Stimulated activated CD8-positive, alpha-beta memory T cell treated with anti-CD3 and anti-CD28 coated beads, Interleukin-7, amount 100 ng/mL, for 1 hour (primary cell): ENCODE results near the gene ZFAND6.
"Not testable (repeated sequence)": the region's sequence is repeated elsewhere in the genome, so short reads cannot be mapped to it uniquely, and the experiment has no call there.

Source experiments
- DNase-seq, 2 donors: peaks; one replicate each; pipeline ENCODE4 v3.0.0-alpha.2; 2020; ENCODE audit warnings: low read depth in 2 of 2

Gene ZFAND6

DNA sequence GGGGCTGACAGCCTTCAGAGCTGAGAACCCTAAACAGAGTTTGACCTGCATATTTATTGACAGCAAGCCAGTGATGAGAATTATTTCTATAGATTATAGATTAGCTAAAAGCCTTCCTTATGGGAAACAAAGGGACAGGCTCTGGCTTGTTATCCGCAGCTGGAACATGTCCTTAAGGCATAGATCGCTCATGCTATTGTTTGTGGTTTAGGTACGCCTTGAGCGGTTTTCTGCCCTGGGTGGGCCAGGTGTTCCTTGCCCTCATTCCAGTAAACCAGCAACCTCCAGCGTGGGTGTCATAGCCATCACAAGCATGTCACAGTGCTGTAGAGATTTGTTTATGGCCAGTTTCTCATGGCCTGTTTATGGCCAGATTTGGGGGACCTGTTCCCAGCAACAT is 83.2 kb downstream of the ZFAND6 start:
- no peak for DNase-seq

DNA sequence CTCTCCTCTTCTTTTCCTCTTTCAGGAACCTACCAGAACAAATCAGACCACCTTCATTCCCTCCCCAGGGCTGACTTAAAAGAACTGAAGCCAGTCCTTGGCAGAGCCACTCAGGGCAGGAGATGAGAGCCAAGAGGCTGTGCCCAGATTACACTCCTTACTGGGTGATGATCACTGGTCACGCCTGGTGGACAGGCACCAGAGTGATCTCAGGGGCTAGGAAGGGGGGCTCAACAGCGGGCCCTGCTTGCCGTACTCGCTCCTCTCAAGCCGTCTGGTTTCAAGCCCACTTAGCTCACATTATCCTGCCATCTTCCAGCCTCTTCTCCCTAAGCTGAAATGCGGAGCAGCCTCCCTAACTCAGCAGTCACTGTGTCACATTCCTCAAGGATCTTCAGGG is 91.7 kb downstream of the ZFAND6 start:
- DNase-seq = no peak

DNA sequence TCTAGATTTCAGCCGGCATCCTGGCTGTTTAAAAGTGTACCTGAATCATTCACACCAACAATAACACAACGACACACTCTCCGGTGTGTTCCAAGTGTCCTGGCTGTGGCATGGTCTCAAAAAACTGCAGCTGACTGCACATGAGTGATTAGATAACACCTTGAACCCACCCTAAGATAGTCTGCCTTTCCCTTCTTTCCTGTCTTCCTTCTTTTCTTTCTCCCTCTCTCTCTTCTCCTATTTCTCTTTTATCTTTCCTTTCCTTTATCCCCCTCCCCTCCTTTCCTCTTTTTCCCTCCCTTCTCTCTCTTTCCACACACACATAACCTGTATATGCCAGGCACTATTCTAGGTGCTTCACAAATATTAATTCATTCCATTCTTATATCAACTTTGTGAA is 92.1 kb downstream of the ZFAND6 start:
- DNase-seq = no peak

DNA sequence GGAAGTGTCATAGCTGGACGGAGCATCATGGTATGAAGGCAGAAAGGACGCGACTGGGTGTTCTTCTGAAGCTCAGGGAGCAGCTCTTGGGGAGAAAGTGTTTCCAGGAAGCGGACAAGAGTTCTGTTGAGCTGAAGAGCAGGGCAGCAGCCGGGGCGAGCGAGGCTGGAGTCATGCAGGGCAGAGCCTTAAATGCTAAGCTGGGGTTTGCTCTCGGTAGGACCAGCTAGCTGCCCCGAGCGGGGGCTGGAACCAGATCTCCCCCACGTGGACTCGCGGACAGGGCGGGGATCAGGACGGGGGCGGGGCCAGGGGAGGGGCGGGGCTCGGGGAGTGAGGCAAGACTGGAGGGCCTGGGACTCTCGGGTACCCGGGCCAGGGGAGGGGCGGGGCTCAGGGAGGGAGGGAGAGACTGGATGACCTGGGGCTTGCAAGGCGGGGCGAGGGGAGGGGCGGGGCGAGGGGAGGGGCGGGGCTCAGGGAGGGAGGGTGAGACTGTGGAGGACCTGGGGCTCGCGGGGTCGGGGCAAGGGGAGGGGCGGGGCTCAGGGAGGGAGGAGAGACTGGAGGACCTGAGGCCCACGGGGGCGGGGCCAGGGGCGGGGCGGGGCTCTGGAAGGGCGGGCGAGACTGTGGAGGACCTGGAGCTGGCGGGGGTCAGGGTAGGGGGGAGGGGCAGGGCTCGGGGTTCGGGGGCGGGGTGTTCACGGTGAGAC is 92.9 kb downstream of the ZFAND6 start:
- peak; percentile 61 to 70 for DNase-seq

DNA sequence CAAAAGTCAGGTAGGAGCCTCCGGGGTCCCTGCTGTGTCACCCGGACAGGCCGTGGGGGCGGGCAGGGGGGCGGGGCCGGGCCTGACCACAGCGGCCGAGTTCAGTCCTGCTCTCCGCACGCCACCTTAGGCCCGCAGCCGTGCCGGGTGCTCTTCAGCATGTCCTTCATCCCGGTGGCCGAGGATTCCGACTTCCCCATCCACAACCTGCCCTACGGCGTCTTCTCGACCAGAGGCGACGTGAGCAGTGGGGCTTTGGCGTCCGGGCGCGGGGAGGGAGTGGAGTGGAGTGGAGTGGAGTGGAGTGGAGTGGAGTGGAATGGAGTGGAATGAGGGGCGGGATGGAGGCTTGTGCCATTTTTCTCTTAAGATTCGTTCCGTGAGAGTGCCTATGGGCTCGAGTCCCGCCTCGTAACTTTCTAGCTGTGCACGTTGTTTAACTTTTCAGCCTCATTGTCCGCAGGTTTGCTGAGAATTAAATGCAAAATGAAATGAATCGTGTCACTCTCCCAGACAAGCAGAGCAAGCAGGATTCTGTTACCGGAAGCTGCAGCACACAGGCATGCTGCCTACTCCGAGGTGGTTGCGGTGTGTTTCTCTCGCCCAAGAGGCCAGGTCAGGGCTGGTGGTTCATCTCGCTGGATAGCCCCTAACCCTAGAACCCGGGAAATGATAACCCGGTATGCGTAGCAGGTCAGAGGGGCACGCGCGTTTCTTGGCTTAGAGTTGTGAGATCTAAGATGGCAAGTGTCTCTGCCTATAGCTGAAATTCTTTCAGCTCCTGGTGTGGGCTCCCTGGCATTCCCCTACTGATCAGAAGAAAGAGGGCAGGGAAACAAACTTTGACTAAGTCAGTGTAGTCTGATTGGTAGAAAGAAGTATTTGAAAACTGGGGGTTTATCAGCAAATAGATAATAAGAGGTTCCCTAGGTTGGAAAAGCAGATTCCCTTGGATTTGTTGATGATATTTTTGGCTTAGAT is 93.7 kb downstream of the ZFAND6 start, which contains the start of gene FAH:
Gene FAH (plus strand): TSS at position 104 of the 981 bp plus-strand sequence. CDS start 56 bp downstream, at position 160.
- no peak for DNase-seq

DNA sequence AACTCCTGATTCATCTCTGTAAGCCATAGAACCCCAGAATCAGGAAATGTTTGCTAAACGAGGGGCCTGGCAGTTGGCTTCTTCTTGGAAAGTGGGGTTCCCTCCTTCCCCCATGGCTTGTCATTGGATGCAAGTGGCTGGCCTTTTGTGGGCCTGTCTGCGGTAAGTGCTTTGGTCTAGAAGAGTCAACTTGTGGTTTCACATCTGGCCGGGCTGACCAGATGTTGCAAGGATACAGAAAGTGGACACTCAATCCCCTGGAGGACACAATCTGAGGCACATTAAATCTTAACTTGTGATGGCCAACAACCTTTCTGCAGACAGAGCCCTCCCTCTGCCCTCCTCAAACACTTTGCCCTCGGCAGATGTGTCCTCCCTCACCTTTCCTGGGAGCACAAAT is 94.4 kb downstream of the ZFAND6 start:
- DNase-seq = no peak

DNA sequence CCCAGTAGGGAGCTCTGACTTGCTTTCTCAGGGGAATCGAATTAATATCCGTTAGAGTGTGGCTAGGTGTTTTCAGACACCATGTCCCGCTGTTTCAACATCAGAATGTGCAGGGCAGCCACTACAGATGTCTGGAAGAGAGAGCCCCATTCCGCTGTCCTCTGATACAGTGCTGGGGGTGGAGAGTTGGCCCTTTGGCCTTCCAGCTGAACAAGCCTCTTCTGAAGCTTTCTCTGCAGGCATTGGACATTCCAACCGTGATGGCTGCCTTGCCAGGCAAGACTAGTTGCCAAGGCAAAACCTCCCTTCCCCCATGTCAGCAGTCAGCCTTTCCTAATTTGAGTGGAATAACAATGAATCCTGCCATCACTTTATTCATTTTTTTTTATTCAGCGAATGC is 94.9 kb downstream of the ZFAND6 start:
- no peak for DNase-seq

DNA sequence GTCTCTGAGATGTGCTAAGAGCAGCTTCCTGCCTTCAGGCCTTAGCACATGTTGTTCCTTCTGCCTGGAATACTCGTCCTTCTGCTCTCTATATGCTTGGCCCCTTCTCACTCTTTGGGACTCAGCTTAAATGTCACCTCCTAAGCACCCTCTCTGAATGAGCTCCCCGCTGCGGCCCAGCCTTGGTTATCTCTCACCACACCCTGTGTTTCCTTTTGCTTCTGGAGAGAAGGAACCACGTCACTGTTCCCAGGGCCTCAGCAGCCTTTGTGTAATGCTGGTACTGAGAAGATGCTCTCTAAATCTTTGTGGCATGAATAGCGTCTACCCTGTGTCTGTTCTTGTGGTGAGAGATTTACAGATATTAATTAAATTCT is 95.5 kb downstream of the ZFAND6 start:
- DNase-seq = no peak

DNA sequence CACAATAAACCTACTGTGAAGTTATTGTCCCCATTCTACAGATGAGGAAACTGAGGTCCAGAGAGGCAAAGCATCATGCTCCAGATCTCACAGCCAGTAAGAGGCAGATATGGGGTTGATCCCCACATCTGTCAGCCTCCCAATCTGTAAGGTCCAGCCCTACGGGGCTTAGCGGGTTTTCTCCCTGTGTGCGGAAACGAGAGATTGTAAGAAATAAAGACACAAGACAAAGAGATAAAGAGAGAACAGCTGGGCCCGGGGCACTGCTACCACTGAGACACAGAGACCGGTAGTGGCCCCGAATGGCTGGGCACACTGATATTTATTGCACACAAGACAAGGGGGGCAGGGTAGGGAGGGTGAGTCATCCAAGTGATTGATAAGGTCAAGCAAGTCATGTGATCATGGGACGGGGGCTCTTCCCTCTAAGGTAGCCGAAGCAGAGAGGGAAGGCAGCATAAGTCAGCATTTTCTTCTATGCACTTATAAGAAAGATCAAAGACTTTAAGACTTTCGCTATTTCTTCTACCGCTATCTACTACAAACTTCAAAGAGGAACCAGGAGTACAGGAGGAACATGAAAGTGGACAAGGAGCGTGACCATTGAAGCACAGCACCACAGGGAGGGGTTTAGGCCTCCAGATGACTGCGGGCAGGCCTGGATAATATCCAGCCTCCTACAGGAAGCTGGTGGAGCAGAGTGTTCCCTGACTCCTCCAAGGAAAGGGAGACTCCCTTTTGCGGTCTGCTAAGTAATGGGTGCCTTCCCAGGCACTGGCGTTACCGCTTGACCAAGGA is 96.1 kb downstream of the ZFAND6 start:
- DNase-seq = not testable (repeated sequence)

DNA sequence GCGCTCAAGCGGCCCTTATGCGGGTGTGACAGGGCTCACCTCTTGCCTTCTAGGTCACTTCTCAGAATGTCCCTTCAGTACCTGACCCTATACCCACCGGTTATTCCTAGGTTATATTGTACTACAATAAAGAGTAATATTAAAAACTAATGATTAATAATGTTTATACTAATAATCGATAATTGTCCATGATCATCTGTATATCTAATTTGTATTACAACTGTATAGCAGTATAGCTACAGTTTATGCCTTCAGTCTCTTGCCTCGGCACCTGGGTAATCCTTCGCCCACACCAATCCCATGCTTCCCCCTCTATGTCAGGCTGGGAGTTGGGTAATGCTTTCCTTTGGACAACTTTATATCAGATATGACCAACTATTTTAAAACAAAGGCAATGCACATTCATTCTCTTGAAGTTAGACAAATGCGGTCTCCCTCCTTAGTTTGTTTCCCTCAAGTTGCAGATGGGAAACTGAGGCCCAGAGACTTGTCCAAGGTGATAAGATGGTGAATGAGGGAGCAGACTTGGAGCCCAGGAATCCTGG is 96.8 kb downstream of the ZFAND6 start:
- DNase-seq = no peak

DNA sequence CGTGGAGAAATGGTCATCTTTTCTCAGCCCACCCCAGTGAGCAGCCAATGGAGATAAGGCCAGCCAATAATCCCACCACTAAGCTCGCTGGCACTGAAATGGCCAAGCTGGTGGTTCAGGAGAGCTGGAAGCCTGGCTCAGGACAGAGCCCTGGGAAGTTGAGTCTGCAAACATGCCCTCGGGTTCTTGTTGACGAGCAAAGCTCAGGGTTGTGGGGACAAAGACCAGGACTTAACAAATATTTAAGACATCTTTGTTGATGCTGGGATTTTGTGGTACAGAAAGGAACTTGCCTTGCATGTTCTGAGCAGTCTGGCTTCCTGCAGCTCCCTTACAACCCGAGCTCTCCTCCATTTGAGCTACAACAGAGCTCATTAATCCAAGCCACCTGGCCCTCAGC is 97.7 kb downstream of the ZFAND6 start:
- no peak for DNase-seq

DNA sequence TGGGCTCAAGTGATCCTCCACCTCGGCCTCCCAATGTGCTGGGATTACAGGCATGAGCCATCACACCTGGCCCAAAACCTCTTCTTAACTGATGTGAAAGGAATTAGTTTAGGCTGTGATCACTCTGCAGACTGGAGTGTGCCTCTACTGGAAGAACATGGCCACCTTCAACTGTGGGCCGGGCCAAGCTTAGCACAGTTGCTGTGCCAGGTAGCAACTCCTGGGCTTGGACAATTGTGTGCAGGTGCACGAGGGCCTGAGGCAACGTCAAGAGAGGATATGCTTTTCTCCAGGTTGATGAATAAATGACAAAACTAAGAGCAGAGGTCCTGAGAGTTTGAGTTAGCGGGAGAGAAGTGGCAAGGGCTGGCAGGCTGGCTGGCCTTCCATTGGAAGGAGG is 99.8 kb downstream of the ZFAND6 start:
- no peak for DNase-seq

DNA sequence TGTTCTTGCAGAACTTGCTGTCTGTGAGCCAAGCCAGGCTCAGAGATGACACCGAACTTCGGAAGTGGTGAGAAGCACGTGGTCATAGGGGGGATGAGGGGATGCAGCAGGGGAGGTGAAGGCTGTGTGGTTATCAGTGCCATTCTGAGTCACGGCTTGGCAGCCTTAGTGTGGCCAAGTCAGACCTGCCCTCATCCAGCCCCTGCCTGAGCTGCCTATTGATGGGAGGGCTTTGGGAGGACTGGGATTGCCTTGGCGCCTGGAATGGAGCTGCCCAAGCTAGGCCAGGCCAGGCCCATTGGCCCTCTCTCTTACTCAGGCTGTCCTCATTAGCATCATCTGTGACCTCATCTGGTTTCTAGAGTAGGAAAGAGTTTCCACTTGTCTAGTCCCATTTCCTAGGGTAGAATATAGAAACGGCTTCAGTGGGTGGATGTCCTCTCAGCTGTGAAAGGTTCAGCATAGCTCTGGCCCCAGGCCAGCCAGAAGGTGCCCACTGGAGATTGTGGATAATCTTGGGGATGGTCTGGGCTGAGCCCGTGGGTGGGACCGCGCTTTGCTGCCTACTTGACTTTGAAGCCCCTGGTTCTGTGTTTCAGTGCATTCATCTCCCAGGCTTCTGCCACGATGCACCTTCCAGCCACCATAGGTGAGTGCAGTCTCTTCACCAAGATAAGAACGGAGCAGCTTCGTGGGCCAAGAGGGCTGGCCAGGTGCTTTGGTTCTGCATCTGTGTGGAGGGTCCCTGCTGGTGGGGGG is 100.5 kb downstream of the ZFAND6 start:
- DNase-seq = no peak

DNA sequence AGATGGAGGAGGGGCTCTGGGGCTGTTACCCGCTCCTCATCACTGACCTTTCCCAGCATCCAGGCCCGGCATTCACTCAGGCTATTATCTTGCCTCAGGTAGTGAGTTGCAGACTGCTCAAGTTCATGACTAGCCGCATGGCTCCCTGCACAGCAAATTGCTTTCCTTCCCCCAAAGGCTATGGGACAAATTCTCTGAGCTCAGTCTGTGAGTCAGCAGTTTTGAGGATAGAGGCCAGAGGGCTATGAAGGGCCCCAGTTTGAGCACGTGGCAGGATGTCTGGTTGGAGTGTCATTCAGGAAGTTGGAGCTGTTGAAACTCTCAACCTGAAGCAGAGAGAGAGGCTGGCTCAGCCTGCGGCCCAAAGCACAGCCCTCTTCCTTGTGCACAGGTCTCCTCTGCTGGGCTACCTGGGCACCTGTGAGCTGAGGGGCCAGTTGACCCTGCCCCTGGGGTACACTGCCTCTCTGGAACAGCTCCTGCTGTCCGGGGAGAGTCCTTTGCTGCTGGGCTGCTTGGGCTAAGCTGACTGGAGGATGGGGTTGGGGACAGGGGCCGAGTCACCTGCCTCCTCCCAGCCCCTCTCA is 101.2 kb downstream of the ZFAND6 start:
- no peak for DNase-seq

DNA sequence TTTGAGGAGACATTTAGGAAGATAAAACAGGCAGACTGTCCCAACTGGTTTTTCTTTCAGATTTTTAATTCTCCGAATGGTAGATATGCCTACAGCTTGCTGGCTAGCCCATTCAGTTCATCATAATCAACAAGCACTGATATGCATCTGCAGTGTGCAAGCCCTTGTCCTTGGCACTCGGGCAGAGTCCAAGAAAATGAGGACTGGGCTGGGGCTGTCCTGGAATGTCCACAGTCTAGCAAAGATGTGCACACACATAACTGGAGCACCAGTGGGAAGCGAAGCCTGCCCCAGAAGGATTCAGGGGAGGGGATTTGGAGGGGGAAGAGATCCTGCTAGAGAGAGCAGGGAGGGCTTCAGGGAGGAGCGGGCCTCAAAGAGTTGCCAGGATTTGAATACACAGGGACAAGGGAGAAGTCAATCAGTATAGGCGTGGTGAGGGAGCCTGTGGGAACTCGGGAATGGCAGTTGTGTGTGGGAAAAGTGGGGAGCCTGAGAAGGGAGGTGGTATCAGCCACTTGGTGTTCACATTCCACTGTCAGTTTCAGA is 102.1 kb downstream of the ZFAND6 start:
- DNase-seq = no peak

DNA sequence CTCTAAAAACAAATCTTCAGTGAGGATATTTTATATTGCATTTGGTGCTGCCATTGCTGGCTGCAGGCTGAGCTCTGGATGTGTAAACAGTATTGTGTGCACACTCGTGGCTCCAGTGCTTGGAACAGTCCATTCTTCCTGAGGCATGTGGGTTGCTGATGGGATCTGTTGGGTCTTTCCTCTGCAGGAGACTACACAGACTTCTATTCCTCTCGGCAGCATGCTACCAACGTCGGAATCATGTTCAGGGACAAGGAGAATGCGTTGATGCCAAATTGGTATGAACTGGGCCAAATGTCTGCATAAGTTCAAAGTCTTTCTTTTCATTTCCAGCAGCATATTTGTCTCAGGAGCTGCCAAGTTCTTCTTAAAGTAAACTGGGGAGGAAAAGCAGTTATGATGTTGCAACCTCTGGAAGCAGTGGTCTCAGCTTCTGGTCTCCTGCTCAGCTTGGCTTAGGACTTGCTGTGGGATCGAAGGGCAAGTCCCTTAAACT is 102.6 kb downstream of the ZFAND6 start:
- DNase-seq = no peak

DNA sequence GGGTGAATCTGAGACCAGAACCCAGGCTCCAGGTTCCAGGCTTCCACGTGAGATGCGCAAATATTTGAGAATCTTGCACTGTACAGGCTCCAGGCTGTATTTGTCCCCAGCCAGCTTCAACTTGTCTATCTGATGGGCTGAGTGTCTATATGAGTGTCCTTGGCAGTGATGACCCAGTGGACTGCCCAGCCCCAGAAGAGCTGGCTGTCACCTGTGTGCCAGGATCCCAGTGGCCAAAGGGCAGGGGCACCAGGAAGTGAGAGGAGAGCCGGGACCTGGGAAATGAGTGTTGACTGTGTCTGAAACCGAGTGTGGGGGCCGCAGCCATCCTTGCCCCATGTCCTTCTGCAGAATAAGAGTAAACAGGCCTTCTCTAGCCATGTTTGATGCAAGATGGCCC is 103.7 kb downstream of the ZFAND6 start:
- no peak for DNase-seq

DNA sequence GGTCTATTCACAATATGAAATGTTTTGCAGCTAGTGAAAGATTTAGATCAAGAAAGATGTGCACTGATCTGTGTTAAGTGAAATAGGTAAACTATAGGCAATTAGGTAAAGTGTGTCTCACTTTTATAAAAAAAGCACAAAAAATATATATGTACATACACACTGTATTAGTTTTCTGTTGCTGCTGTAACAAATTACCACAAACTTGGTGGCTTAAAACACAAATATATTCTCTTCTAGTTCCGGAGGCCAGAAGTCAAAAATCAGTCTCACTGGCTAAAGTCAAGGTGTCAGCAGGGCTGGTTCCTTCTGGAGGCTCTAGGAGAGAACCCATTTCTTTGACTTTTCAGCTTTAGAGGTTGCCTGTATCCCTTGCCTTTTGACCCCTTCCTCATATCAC is 104.4 kb downstream of the ZFAND6 start:
- no peak for DNase-seq

DNA sequence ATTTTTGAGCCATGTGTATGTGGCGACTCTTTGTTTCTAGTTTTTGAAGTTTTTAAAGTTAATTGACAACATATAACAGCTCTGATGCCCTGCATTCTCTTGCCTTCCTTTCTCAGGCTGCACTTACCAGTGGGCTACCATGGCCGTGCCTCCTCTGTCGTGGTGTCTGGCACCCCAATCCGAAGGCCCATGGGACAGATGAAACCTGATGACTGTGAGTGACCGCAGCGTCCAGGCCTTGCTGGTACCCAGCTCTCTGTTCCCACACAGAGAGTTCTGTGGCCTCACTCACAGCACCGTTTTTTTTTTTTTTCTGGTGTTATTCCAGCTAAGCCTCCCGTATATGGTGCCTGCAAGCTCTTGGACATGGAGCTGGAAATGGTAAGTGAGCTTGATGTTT is 108.5 kb downstream of the ZFAND6 start:
- no peak for DNase-seq

DNA sequence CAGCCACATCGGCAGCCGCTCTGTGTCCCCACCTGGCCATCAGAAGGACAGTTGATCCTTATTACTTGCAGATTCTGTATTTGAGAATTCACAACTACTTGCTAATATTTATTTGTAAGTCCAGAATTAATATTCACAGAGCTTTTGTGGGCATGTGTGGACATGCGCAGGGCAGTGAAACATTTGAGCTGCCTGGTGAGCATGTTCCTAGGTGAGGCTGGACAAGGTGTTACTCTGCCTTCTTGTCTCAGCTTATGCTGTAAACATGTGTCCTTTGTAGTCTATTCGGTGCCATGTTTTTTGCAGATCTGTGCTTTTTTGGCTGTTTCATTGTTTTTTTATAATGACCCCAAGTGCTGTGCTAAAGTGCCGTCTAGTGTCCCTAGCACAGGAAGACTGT is 108.9 kb downstream of the ZFAND6 start:
- no peak for DNase-seq
